HG02763 (cell line): ENCODE data around the gene IDUA.

Experiments used
- ATAC-seq: cut with Tn5 transposase; IDR thresholded peaks from one replicate; pipeline ENCODE4 v1.9.1; 2021; ENCODE audit warnings: mild to moderate bottlenecking, moderate library complexity; ENCODE audit not compliant: unreplicated experiment

The IDUA gene

DNA sequence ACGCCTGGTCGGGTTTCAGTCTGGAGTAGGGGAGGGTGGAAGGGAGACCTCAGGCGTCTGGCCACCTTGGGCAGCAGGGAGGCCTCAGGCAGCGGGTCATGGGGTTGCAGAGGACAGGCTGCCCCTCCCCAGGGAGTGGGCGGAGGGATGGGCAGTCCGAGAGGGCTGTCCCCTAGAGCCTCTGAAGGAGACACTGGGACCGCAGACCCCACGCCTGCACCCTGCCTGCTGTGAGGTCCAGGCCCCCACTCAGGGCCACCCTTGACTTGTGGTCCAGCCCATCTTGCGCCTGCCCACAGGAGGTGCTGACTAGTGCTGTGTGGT is 41.0 kb downstream of the IDUA start:
- no peak for ATAC-seq

GRCh38 chr4:1028574-1029220 is 41.9 kb downstream of the IDUA start:
- no peak for ATAC-seq

DNA sequence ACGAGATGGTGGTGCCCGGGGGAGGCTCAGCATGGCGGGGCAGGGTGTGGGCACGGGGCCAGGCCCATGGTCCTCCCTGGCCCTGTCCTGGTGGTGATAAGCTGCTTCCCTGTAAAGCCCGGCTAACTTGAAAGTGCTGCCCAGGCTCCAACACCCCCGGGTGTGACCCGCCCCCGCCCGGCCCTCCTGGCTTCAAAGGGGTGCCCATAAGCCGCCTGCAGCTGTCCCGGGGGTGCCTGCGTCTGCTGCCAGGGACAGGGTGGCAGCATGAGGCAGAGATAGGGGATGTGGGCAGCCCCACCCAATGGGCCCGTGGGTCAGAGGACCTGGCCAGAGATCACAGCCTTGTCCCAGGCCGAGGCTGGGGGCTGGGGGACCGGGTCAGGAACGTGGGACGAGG is 42.7 kb downstream of the IDUA start:
- ATAC-seq, result no peak

DNA sequence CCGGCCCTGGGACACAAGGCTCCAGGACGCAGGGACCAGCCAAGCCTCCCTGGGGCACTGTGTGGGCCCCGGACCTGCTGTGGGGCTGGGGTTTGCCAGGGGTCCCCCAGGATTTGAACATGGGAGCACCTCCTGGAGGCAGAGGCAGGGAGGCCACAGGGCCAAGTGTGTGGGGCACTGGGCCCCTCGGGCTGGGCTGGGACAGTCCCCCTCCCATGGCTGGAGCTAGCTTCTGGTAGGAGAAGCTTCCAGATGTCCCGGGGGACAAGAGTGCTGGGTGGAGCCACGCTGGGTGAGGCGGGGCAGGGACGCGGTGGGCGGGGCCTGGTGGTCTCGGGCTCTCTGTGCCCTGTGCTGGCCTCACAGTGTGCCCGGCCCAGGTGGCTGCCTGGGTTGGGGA is 43.2 kb downstream of the IDUA start:
- no peak for ATAC-seq

DNA sequence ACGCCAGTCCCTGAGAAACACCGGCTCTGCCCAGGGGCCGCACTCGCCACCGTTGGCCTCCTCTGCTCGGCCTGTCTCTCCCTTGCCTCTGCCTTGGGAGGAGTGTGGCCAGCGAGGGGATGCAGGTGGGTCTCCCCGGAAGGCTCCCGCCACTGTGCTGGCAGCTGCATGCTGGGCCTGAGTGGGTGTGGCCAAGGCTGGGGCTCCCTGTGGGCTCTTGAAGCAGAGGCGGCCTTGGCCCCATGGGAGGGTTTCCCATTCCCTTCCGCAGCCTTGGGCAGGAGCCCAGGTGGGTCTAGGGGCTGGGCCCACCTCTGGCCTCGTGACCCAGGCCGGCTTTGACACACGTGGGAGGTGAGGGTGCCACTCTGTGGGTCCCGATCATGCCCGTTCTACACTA is 43.7 kb downstream of the IDUA start:
- no peak for ATAC-seq

DNA sequence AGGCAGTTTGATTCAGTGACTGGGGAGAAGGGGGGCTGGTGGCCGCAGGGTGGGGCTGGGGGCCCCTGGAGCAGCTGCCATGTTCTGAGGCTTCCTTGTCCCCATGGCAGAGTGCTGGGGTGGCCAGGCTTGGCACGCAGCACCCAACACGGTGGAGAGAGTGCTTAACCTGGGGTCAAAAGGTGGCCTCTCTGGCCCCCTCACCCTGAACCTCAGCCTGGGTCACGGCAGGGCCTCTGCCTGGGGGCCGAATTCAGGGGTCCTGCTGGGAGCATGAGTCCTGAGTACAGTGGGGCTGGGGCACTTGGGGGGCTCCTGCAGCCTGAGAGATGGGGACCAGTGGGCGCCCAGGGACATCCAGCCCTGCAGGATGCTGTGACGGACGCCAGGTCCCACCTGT is 44.5 kb downstream of the IDUA start:
- no peak for ATAC-seq

DNA sequence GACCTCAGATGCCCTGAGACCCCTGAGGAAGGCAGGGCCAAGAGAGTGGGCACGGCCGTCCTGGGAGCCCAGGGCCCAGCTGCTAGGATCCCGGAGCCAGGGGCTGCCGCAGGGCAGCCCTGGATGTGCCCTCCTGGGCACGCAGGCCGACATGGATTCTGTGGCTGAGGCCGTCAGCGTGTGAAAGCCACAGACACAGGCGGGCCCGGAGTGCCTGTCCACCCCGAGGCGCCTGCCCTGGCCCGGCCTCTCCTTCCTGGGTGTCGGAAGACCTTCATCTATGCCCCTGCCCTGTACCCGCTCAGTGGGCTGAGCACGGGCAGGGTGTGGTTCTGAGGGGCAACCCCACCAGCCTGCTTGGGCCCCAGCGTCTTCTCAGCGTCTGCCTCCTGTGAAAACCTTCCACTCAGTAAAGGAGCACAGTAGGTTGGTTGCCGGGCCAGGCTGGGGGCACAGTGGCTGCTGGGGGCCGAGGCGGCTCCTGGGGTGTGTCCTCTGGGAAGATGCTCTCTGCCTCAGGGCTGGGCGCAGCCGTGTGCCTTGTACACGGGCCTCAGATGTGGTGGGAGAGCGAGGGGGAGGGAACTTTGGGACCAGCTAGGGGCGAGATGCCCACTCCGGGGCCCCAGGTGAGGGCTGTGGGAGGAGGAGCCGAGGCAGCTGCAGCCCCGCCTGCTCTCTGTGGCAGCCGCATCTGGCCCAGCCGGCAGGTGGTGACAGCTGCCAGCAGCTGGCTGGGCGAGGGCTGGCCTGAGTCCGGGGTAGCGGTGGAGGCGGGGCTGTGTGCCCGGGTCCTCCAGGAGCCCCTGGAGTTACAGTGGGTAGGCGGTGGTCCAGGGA is 45.3 kb downstream of the IDUA start:
- ATAC-seq, result no peak

- ATAC-seq, result no peak
These were observed 46.0 kb downstream of the IDUA start for GRCh38 chr4:1032861-1033260.

DNA sequence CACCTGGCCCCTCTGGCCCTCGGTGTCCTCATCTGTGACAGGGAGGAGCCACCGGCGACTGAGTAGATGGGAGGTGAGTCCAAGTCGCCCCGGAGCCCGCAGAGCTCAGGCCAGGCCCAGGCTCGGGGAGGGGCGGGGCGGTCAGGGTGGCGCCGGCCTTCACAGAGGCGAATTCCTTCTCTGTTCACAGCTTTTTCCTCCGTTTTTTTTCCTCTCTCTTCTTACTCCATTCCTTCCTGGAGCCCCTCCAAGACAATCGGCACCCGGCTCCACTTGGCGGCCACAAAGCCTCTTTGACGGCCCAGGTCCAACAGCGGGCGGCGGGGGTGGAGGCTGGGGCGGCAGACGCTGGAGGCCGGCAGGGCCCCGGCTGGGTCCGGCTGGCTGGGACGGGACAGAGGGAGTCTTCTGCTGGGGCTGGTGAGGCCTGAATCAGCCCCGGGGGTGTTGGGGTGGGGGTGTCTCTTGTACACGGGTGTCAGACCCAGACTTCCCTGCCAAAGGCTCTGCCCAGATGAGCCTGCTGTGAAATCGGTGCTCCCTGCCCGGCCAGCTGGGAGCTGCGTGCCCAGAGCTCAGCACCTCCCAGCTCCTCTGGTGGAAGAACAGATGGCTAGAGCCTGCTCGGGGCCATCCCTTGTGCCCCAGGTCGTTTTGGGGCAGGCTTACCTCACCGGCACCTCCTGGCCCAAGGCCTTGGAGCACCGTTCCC is 47.2 kb downstream of the IDUA start:
- no peak for ATAC-seq

GRCh38 chr4:1035510-1035909 is 48.7 kb downstream of the IDUA start:
- no peak for ATAC-seq

- no peak for ATAC-seq
These were observed 49.3 kb downstream of the IDUA start for GRCh38 chr4:1036095-1036494.

DNA sequence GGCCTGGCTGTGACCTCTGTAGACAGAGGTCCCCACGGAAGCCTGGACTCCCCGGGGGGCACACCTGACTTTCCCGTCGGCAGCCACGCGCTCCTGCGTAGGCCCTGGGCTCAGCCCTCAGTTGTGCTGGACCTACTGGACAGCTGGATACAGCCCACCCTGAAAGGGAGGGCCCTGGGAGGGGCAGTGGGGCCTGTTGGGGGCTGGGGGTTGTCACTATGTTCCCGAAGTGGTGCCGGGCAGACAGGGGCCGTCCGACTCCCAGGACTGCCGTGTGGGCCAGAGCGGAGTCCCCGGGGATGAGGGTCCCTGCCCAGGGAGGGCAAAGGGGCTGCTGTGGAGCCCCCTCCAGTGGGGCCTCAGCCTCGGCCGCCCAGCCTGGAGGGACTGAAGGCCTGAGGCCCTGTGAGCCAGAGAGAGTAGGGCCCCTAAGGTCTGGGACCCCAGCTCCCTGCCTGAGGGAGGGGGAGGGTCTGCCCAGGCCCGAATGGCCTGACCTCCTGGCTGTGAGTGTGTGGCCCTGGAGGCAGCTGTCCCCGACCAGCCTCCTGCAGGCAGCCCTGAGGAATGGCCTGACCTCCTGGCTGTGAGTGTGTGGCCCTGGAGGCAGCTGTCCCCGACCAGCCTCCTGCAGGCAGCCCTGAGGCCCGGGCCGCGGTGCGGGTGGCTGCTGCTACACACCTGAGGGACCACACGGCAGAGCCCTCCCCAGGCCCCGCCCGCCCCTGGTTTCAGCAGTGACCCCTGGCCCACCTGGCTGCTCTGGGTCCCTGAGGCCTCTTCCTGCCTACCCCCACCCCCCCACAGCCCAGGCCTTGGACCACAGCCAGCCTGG is 50.3 kb downstream of the IDUA start:
- ATAC-seq, result no peak

DNA sequence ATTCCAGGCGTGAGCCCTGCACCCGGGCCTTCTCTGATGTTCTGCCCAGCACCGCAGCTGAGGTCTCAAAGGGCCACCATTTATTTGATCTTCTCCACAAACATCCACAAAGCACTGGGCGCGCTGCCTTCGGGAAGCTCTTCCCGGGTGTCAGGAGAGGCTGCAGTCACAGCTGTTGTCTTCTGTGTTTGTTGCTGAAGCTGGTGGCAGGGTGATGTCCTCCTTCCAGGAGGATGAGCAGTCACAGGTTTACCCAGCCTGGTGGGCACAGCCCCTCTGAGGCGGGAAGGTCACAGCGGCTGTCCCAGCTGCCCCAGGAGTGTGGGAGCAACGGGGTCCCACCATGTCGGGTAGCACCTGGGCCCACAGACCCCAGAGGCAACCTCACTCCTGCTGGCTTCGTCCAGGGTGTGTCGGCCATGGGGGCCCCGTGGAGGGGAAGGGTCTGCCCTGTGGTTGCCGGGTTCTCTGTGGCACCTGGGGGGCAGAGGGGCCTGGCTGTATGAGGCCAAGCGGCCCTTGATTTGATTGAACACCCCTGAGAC is 52.2 kb downstream of the IDUA start:
- no peak for ATAC-seq

DNA sequence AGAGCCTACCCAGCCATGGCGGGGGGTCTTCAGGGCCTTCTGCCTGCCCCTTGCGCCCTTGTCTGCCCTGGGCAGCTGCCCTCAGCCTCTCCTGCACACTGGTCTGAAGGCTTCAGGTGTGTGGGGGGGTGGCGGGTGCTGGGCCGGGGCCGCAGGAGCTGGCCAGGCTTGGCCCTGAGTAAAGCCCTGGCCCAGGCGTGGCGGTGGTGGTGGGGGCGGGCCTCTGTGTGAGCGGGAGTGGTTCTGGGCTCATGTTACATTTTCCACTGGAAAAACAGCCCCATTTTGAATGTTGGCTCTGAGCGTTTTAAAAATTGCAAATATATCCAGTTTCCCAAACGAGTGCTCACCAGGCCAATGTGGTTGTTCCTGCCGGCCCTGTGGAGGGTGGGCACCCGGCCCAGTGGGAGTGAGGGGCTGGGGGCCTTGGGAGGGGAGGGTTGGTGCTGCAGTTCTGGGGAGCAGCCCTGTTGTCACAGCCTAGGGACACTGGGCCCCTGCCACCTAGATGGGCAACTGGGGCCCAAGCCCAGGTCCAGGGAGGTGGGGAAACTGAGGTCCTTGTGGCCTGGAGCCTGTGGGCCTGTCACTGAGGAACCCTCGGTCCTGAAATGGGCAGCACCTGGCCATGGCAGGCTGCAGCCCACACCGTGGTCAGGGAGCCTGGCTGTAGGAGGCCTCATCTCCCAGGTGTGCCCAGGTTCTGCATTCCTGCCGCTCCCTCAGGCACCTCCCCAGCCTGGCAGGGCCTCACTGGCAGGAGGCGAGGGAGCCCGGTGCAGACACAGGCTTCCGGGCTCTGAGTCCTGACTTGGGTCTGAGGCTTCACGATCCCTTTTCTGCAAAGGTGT is 52.9 kb downstream of the IDUA start:
- ATAC-seq, result no peak

GRCh38 chr4:1040344-1041146 is 53.7 kb downstream of the IDUA start:
- ATAC-seq, result no peak

DNA sequence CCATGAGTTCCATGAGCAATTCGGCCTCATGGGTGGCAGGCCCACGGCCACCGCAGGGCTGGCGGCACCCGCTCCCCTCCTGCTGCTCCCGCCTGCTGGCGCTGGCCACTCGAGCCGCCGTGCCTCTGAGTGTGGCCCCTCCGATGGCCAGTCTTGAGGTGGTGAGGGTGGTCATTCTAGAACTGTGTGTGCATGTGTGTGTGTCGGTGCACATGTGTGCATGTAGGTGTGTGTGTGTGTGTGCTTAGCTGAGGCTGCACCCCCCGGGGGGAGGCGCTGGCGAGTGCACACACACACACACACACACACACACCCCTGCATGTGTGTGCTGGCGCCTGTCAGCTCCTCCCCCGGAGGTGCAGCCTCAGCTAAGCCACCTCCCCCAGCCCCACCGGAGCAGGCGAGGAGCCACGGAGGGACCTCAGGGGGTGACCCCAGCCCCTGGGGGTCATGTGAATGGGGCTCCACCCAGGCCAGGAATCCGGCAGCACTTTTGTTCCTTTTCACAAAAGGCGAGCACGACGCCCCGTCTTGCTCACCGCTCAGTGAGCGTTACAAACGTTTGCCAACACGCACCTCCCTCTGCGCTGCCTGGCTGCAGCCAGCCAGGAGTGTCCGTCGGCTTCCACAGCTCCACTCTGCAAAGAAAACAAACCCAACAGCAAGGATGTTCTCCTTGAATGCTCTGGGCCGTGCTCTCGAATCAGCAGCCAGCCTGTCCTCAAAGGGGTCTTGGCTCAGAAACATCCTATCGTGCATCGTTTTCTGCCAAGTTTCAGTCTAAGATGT is 54.5 kb downstream of the IDUA start:
- ATAC-seq, result no peak

DNA sequence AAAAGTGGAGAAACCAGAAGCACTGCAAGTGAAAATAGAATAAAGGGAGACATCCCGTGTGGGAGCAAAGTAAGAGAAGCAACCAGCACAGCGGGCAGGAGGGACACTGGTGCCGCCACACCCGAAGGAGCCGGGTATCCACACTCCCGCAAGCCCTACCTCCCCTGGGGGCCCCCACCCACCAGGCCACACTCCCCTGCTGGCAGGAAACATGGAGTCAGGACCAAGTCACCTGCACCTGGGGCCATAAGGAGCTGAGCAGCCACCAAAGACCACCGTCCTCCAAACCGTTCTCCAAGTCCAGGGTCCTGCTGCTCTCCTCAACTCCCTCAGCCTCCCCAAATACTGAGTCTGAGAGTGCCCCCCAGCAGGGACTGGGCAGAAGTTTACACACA is 55.1 kb downstream of the IDUA start:
- no peak for ATAC-seq

- ATAC-seq, result no peak
These were observed 55.7 kb downstream of the IDUA start for GRCh38 chr4:1042352-1043055.
